Measurements from ENCODE around the gene BOLA2B. TPM values are rescaled to one million over a fixed set of nuclear protein-coding genes. Genes with fewer than 3 reads are reported as not detected.
A peak's percentile ranks its signal among the peaks of the same experiment; 100 is the strongest.

The BOLA2B gene
- total and polyA plus RNA-seq, 8 donors, result 12.0 to 101 (median 24.1) TPM

GRCh38 chr16:30186444-30186781, 7.1 kb downstream of the BOLA2B start:
- Histone ChIP-seq H3K27me3 (no peaks in the 10 kb centered on the region), H3K4me3 (peak overlapping the region in 1 of 2 donors; percentile 76), H3K4me1 (peaks cover 3 to 49% of the 10 kb centered on the region in 2 donors), H3K36me3 (peaks cover 0 to 24% of the 10 kb centered on the region in 2 donors), H3K27ac (peak overlapping the region; percentile 13 to 97), H3K9me3 (no peaks in the 10 kb centered on the region)
- intact Hi-C loops (cut with DNase I), result no loop called here
- DNase-seq (peak in 1 of 4 donors; percentile 75), ATAC-seq (no peak)
- TF ChIP-seq CTCF (IDR thresholded peaks at IDR 0.05), result no peak

- intact Hi-C loops (cut with DNase I), result no loop called here
- DNase-seq (peak in 2 of 4 donors; percentile 77 to 92), ATAC-seq (peak; percentile 26)
- Histone ChIP-seq H3K4me1 (peaks cover 3 to 49% of the 10 kb centered on the region in 2 donors), H3K9me3 (no peaks in the 10 kb centered on the region), H3K27ac (peak overlapping the region; percentile 77 to 97), H3K4me3 (peak overlapping the region in 1 of 2 donors; percentile 76), H3K36me3 (peaks cover 0 to 24% of the 10 kb centered on the region in 2 donors), H3K27me3 (no peaks in the 10 kb centered on the region)
- no peak for TF ChIP-seq CTCF (IDR thresholded peaks at IDR 0.05)
These were observed 7.6 kb downstream of the BOLA2B start for GRCh38 chr16:30185683-30186421.

DNA sequence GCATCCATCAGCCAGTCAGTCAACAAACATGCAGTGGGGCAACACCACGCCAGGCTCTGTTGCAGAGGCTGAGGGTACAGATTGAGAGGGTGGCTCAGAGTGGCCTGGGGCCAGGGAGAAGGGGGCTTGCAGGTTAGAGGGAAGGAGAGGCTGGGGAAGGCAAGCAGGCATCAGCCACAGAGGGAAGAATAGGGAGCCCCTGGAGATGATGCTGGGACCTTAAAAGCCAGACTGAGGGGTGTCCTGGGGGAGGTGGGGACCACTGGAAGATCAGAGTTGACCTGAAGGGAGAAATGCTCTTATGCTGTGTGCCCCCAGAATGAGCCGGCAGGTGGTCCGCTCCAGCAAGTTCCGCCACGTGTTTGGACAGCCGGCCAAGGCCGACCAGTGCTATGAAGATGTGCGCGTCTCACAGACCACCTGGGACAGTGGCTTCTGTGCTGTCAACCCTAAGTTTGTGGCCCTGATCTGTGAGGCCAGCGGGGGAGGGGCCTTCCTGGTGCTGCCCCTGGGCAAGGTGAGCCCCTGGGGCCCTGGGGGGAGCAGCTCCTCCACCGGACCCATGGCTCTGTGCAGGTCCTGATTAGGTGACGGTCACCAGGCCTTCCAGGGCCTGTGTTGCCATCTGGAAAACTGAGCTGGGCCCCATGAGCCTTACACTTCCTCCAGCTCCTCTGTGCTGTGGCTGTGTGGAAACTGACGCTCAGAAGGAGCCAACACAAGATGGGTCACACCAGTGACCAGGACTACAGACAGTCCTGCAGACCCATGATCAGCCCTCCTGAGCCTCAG, 8.4 kb downstream of the BOLA2B start:
- no peaks in the 10 kb centered on the region for H3K27me3 ChIP-seq
- ATAC-seq, result no peak
- H3K36me3 ChIP-seq, result peaks cover 0 to 24% of the 10 kb centered on the region in 2 donors
- H3K4me1 ChIP-seq, result peaks cover 3 to 49% of the 10 kb centered on the region in 2 donors
- TF ChIP-seq CTCF (IDR thresholded peaks at IDR 0.05), result no peak
- intact Hi-C loops (cut with DNase I), result no loop called here
- H3K27ac ChIP-seq, result peak overlapping the region; percentile 77 to 97
- H3K9me3 ChIP-seq, result no peaks in the 10 kb centered on the region
- DNase-seq, result peak in 1 of 4 donors; percentile 78
- peak overlapping the region; percentile 52 to 76 for H3K4me3 ChIP-seq

- ATAC-seq, result no peak
- peak overlapping the region; percentile 52 to 76 for H3K4me3 ChIP-seq
- no peaks in the 10 kb centered on the region for H3K9me3 ChIP-seq
- peak overlapping the region; percentile 77 to 97 for H3K27ac ChIP-seq
- no peaks in the 10 kb centered on the region for H3K27me3 ChIP-seq
- H3K36me3 ChIP-seq, result peaks cover 0 to 24% of the 10 kb centered on the region in 2 donors
- TF ChIP-seq CTCF (IDR thresholded peaks at IDR 0.05), result no peak
- intact Hi-C loops (cut with DNase I), result no loop called here
- peaks cover 3 to 49% of the 10 kb centered on the region in 2 donors for H3K4me1 ChIP-seq
- peak in 2 of 4 donors; percentile 59 to 90 for DNase-seq
These were observed 9.2 kb downstream of the BOLA2B start for GRCh38 chr16:30184096-30184890.
